HG03135 (cell line): ENCODE measurements around the gene TSSC4.

Experiments used
- ATAC-seq: cut with Tn5 transposase; IDR thresholded peaks from one replicate; pipeline ENCODE4 v1.9.1; 2021; ENCODE audit warnings: mild to moderate bottlenecking, moderate library complexity; ENCODE audit not compliant: unreplicated experiment

Gene TSSC4

GRCh38 chr11:2431395-2431794, 30.8 kb downstream of the TSSC4 start:
- ATAC-seq: no peak

- ATAC-seq: no peak
Measured at GRCh38 chr11:2432171-2432621, 31.6 kb downstream of the TSSC4 start.

- ATAC-seq: no peak
Measured at GRCh38 chr11:2432628-2433071, 32.1 kb downstream of the TSSC4 start.

GRCh38 chr11:2433106-2433925, 32.8 kb downstream of the TSSC4 start:
- no peak for ATAC-seq

GRCh38 chr11:2434008-2434407, 33.5 kb downstream of the TSSC4 start:
- ATAC-seq: no peak

- ATAC-seq: no peak
Measured at GRCh38 chr11:2434506-2435255, 34.1 kb downstream of the TSSC4 start.

- ATAC-seq: no peak
Measured at GRCh38 chr11:2435288-2436012, 34.9 kb downstream of the TSSC4 start.

- no peak for ATAC-seq
Measured at GRCh38 chr11:2436013-2436520, 35.5 kb downstream of the TSSC4 start.

GRCh38 chr11:2436521-2437031, 36.0 kb downstream of the TSSC4 start:
- no peak for ATAC-seq

- no peak for ATAC-seq
Measured at GRCh38 chr11:2437516-2437915, 37.0 kb downstream of the TSSC4 start.

- ATAC-seq: no peak
Measured at GRCh38 chr11:2439820-2440219, 39.3 kb downstream of the TSSC4 start.

GRCh38 chr11:2440646-2441045, 40.1 kb downstream of the TSSC4 start:
- ATAC-seq: no peak

GRCh38 chr11:2441171-2441570, 40.6 kb downstream of the TSSC4 start:
- ATAC-seq: no peak

- no peak for ATAC-seq
Measured at GRCh38 chr11:2442589-2442988, 42.0 kb downstream of the TSSC4 start.

GRCh38 chr11:2443406-2443805, 42.9 kb downstream of the TSSC4 start:
- ATAC-seq: no peak

- ATAC-seq: no peak
Measured at GRCh38 chr11:2443881-2444820, 43.6 kb downstream of the TSSC4 start, which contains the start of gene TRPM5. Gene TRPM5 (minus strand): TSS chr11:2444514. CDS start chr11:2423036, 21,478 bp downstream.

GRCh38 chr11:2444821-2445745, 44.5 kb downstream of the TSSC4 start, which contains the start of gene KCNQ1:
Gene KCNQ1 (plus strand): TSS chr11:2445008. CDS start chr11:2445099, 91 bp downstream.
- ATAC-seq: no peak

- ATAC-seq: no peak
Measured at GRCh38 chr11:2445746-2446551, 45.4 kb downstream of the TSSC4 start.
